Esophagus muscularis mucosa (tissue), 4 donors: ENCODE measurements around the gene CREBRF. TPM values are rescaled to one million over a fixed set of nuclear protein-coding genes. Genes with fewer than 3 reads are reported as not detected.
"Not testable (repeated sequence)": the region's sequence is repeated elsewhere in the genome, so short reads cannot be mapped to it uniquely, and the experiment has no call there.

ENCODE experiments used
- DNase-seq: peaks from one replicate; pipeline ENCODE4 v3.0.0-alpha.2; 2017; ENCODE audit errors: extremely low spot score
- H3K27ac ChIP-seq, 4 donors: fragments of 200-600 bp; sonication (generic); replicated peaks in 1 of 4; 1 replicate in 3 of 4; 2 replicates in 1 of 4; pipeline ENCODE4 v1.5.1; 2016 to 2019; ENCODE audit warnings: mild to moderate bottlenecking in 1 of 4
- H3K27me3 ChIP-seq, 4 donors: fragments of 200-600 bp; sonication (generic); one replicate each; pipeline versions ENCODE4 v1.5.1 to v1.6.0; 2016 to 2019
- H3K36me3 ChIP-seq, 4 donors: fragments of 200-600 bp; sonication (generic); one replicate each; pipeline ENCODE4 v1.5.1; 2016 to 2019
- H3K4me1 ChIP-seq, 4 donors: fragments of 200-600 bp; sonication (generic); one replicate each; pipeline ENCODE4 v1.5.1; 2016 to 2019
- H3K4me3 ChIP-seq, 4 donors: fragments of 200-600 bp; sonication (generic); 1 replicate in 2 of 4; 2 replicates in 2 of 4; pipeline ENCODE4 v1.5.1; 2016 to 2019; ENCODE audit warnings: mild to moderate bottlenecking in 4 of 4, moderate library complexity in 1 of 4
- H3K9me3 ChIP-seq, 4 donors: fragments of 200-600 bp; sonication (generic); 1 replicate in 3 of 4; 2 replicates in 1 of 4; pipeline ENCODE4 v1.5.1; 2016 to 2019
- EP300 ChIP-seq: sonication (generic); formaldehyde crosslinking; IDR thresholded peaks from one replicate; pipeline ENCODE4 v1.6.1; 2017; ENCODE audit warnings: antibody characterized with exemption
- POLR2A ChIP-seq: fragments of 450-650 bp; IDR thresholded peaks from one replicate; pipeline ENCODE4 v1.6.1; 2017; ENCODE audit warnings: antibody characterized with exemption, moderate library complexity, mild to moderate bottlenecking, low read depth
- POLR2AphosphoS5 ChIP-seq, 2 donors: sonication (generic); formaldehyde crosslinking; IDR thresholded peaks; one replicate each; pipeline ENCODE4 v1.6.1; 2017; ENCODE audit warnings: antibody characterized with exemption in 2 of 2
- WGBS: methylation state at CpG from one replicate; pipeline ENCODE4 v1.1.5; 2018; 5-methylcytosine and 5-hydroxymethylcytosine counted together
- intact Hi-C: fragments of 100-400 bp; cut with DNase I; formaldehyde crosslinking; loops from one replicate; pipeline ENCODE4 v1.15.1; 2023
- total RNA-seq, 4 donors: library from RNA; depleted of rRNA; stranded (reverse); fragments of >200 nt; gene quantifications; one replicate each; pipeline versions ENCODE4 v1.1.0 to v1.2.1, GENCODE V29; 2016
- TF ChIP-seq, protein P1 (sequence below), 3 experiments: fragments of 200-600 bp in 2 of 3; fragments of 450-650 bp in 1 of 3; sonication (generic) in 2 of 3; IDR thresholded peaks; one replicate each; pipeline ENCODE4 v1.5.1; 2017 to 2019; ENCODE audit warnings: antibody characterized with exemption in 3 of 3, mild to moderate bottlenecking in 2 of 3, moderate library complexity in 1 of 3

The CREBRF gene
- total RNA-seq, 4 donors from 2014 or later, result 37.8 to 76.5 (median 46.3) TPM

DNA sequence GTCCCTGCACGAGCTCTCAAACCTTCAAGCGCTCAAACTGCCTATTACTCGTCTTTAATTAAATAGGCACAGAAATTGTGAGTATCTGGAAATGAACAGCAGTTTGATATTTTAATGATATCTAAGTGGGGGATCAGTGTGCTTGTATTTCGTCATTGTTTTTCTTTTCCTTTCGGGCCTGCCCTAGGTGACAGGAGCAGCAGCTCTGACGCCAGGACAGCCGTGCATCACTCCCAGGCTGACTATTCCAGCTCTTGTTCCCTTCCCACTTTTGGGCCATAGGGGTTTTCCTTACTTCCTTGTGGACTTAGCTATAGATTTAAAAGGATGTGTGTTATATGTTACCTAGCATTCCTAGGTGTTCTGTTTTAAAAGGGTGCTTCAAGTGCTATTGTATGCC, 97.7 kb downstream of the CREBRF start:
- Histone ChIP-seq H3K36me3 (peaks cover 27 to 93% (median 81%) of the 10 kb centered on the region in 4 donors), H3K4me3 (no peak overlapping the region), H3K9me3 (no peaks in the 10 kb centered on the region), H3K4me1 (no peaks in the 10 kb centered on the region), H3K27ac (no peak overlapping the region), H3K27me3 (no peaks in the 10 kb centered on the region)
- TF ChIP-seq, protein P1, sequence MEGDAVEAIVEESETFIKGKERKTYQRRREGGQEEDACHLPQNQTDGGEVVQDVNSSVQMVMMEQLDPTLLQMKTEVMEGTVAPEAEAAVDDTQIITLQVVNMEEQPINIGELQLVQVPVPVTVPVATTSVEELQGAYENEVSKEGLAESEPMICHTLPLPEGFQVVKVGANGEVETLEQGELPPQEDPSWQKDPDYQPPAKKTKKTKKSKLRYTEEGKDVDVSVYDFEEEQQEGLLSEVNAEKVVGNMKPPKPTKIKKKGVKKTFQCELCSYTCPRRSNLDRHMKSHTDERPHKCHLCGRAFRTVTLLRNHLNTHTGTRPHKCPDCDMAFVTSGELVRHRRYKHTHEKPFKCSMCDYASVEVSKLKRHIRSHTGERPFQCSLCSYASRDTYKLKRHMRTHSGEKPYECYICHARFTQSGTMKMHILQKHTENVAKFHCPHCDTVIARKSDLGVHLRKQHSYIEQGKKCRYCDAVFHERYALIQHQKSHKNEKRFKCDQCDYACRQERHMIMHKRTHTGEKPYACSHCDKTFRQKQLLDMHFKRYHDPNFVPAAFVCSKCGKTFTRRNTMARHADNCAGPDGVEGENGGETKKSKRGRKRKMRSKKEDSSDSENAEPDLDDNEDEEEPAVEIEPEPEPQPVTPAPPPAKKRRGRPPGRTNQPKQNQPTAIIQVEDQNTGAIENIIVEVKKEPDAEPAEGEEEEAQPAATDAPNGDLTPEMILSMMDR (IDR thresholded peaks at IDR 0.05), result no peak
- TF ChIP-seq EP300 (no peak), POLR2AphosphoS5 (IDR thresholded peaks at IDR 0.05) (no peak), POLR2A (no peak)
- intact Hi-C loops, result no loop called here
- WGBS, result 86% methylated on average over 7 of the region's 7 CpGs
- DNase-seq, result no peak

DNA sequence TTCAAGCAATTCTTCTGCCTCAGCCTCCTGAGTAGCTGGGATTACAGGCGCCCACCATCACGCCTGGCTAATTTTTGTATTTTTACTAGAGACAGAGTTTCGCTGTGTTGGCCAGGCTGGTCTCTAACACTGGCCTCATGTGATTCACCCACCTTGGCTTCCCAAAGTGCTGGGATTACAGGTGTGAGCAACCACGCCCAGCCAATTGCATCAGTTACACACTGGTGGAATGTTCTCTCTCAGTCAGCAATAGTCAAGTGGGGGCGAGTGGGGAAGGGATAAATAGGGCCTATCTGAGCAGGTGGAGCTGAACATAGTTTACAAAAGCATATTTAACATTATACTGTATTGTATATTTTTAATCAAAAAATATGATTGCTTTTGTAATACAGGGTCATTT, 98.5 kb downstream of the CREBRF start:
- 92% methylated on average over 5 of the region's 5 CpGs for WGBS
- DNase-seq, H3K4me1 ChIP-seq, H3K9me3 ChIP-seq, H3K27me3 ChIP-seq, H3K4me3 ChIP-seq, H3K27ac ChIP-seq, intact Hi-C loops: not testable (repeated sequence)
- H3K36me3 ChIP-seq, result peaks cover 25 to 93% (median 79%) of the 10 kb centered on the region in 4 donors

DNA sequence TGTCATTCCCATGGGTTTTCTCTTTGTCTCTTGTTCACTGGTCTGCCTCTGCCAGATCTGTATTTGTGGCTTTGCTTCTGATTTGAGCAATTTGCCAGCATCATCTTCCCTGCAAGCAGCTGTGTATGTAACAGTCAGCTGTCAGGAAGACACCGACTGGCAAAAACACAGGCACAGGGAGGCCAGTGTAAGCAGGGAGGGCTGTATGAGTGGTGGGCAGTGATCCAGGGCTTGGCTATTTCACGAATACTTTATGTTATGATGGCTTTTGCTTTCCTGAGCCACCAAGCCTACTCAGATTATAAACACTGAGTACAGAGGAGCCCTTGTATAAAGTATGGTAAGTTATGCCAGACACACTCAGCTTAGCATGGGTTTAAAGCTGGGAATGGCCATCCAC, 99.8 kb downstream of the CREBRF start:
- no peak overlapping the region for H3K4me3 ChIP-seq
- no peaks in the 10 kb centered on the region for H3K27me3 ChIP-seq
- peaks cover 37 to 98% (median 84%) of the 10 kb centered on the region in 4 donors for H3K36me3 ChIP-seq
- intact Hi-C loops, result no loop called here
- DNase-seq, result no peak
- no peaks in the 10 kb centered on the region for H3K4me1 ChIP-seq
- no peak for TF ChIP-seq POLR2AphosphoS5 (IDR thresholded peaks at IDR 0.05)
- 19% methylated on average over 2 of the region's 2 CpGs for WGBS
- H3K27ac ChIP-seq, result no peak overlapping the region
- no peaks in the 10 kb centered on the region for H3K9me3 ChIP-seq

DNA sequence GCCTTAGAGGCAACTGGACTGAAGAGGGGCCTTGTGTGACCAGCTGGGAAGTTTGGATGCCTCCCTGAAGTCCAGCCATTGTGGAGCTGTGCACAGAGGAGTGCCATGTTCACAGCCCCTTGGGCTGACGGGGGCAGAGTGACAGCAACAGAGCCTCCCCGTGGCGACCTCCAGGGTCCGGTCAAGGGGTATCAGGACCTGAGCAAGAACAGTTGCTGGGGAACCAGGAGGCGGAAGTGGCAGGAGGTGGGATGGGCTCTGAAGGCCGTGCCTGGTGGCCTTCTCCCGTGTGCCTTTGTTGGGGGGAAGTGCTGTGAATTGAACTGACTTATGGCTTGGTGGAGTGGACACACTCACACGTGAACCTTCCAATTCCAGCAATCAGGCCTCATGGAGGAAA, 102.2 kb downstream of the CREBRF start:
- TF ChIP-seq, protein P1 (IDR thresholded peaks at IDR 0.05), result no peak
- TF ChIP-seq EP300 (no peak), POLR2A (no peak), POLR2AphosphoS5 (IDR thresholded peaks at IDR 0.05) (no peak)
- H3K4me1 ChIP-seq, result peaks cover 0 to 5% (median 2%) of the 10 kb centered on the region in 4 donors
- DNase-seq, result no peak
- H3K9me3 ChIP-seq, result no peaks in the 10 kb centered on the region
- H3K27ac ChIP-seq, result no peak overlapping the region
- H3K36me3 ChIP-seq, result peaks cover 37 to 97% (median 91%) of the 10 kb centered on the region in 4 donors
- no peaks in the 10 kb centered on the region for H3K27me3 ChIP-seq
- intact Hi-C loops, result no loop called here
- WGBS, result 95% methylated on average over 8 of the region's 8 CpGs
- no peak overlapping the region for H3K4me3 ChIP-seq

DNA sequence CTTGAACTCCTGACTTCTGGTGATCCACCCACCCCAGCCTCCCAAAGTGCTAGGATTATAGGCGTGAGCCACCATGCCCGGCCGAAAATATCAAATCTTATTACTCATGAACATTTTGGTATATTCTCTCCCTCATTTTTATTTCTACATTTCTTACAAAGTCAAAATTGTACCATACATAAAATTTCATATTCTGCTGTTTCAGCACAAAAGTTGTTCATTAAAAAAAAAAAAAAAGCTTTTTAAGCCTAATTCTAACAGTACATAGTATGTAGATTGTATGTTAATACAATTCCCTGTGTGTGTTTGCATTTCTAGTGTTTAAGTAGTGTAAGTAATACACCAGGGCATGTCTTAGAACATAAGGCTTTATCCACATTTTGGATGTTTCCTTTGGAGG, 103.1 kb downstream of the CREBRF start:
- no peak for DNase-seq
- Histone ChIP-seq H3K36me3 (peaks cover 42 to 97% (median 91%) of the 10 kb centered on the region in 4 donors), H3K27me3 (no peaks in the 10 kb centered on the region), H3K27ac (no peak overlapping the region), H3K4me1 (peaks cover 0 to 11% (median 3%) of the 10 kb centered on the region in 4 donors), H3K4me3 (no peak overlapping the region), H3K9me3 (no peaks in the 10 kb centered on the region)
- WGBS, result 79% methylated on average over 3 of the region's 3 CpGs
- TF ChIP-seq, protein P1 (IDR thresholded peaks at IDR 0.05), result no peak
- TF ChIP-seq POLR2AphosphoS5 (IDR thresholded peaks at IDR 0.05), result no peak
- no peak for TF ChIP-seq POLR2A
- no peak for TF ChIP-seq EP300
- intact Hi-C loops, result no loop called here

DNA sequence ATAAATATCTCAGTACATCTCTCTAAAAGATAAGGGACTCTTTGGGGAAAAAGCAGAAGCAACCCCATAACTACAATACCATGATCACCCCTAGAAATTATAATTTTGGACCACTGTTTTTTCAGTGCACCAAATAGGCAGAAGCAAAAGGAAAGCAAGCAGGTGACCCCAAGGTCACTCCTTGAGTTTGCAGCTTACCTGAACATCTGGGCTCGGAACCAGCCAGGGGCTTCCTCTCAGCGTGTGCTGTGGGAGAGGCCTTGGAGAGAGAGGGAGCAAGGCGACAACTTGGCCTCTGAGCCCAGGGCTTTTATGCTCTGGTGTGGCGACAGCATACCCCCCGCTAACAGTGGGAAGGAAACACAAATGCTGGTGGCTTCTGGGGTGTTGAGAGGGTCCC, 105.0 kb downstream of the CREBRF start:
- Histone ChIP-seq H3K4me3 (no peak overlapping the region), H3K9me3 (no peaks in the 10 kb centered on the region), H3K4me1 (peaks cover 0 to 11% (median 3%) of the 10 kb centered on the region in 4 donors), H3K27me3 (no peaks in the 10 kb centered on the region), H3K27ac (no peak overlapping the region), H3K36me3 (peaks cover 28 to 86% (median 77%) of the 10 kb centered on the region in 4 donors)
- TF ChIP-seq POLR2AphosphoS5 (IDR thresholded peaks at IDR 0.05) (no peak), EP300 (no peak), POLR2A (no peak)
- TF ChIP-seq, protein P1 (IDR thresholded peaks at IDR 0.05), result no peak
- WGBS, result 98% methylated on average over 5 of the region's 5 CpGs
- intact Hi-C loops, result no loop called here
- DNase-seq, result no peak
